HepG2 (cell line): ENCODE results near the gene ABI2. TPM values are rescaled to one million over a fixed set of nuclear protein-coding genes. Genes with fewer than 3 reads are reported as not detected.
A peak's percentile ranks its signal among the peaks of the same experiment; 100 is the strongest.

Source experiments
- CENPBD1 ChIP-seq: sonication (generic); formaldehyde crosslinking; IDR thresholded peaks from 2 replicates; pipeline ENCODE4 v1.8.0; 2022; ENCODE audit warnings: missing genetic modification reagents, low read depth, mild to moderate bottlenecking, borderline replicate concordance
- DBP ChIP-seq: sonication (generic); formaldehyde crosslinking; IDR thresholded peaks from 2 replicates; pipeline ENCODE4 v1.4.0; 2020; ENCODE audit warnings: missing genetic modification reagents; ENCODE audit errors: not compliant biosample characterization
- ELF1 ChIP-seq: sonication (generic); formaldehyde crosslinking; IDR thresholded peaks from 2 replicates; pipeline ENCODE4 v1.4.0; 2020; ENCODE audit warnings: missing genetic modification reagents
- ELF3 ChIP-seq: IDR thresholded peaks from 2 replicates; pipeline ENCODE4 v1.6.1; 2016; ENCODE audit warnings: missing genetic modification reagents, missing compliant biosample characterization
- HDAC2 ChIP-seq: sonication (generic); formaldehyde crosslinking; IDR thresholded peaks from 2 replicates; pipeline ENCODE4 v1.4.0; 2020; ENCODE audit warnings: missing genetic modification reagents
- HNRNPK ChIP-seq: fragments of 200-400 bp; formaldehyde crosslinking; IDR thresholded peaks from 2 replicates; pipeline ENCODE4 v1.6.1; 2018; ENCODE audit warnings: low read length, low read depth, moderate library complexity, mild to moderate bottlenecking; ENCODE audit not compliant: poor library complexity, severe bottlenecking
- KMT2A ChIP-seq: sonication (generic); formaldehyde crosslinking; IDR thresholded peaks from 2 replicates; pipeline ENCODE4 v1.4.0; 2020; ENCODE audit warnings: missing genetic modification reagents
- LCORL ChIP-seq, 2 experiments: fragments of 450-650 bp in 1 of 2; sonication (generic) in 1 of 2; formaldehyde crosslinking in 1 of 2; IDR thresholded peaks; 2 replicates each; pipeline versions ENCODE4 v1.5.0 to v1.6.1; 2017 to 2020; ENCODE audit warnings: antibody characterized with exemption in 1 of 2, missing genetic modification reagents in 1 of 2
- MAFF ChIP-seq: IDR thresholded peaks from 2 replicates; pipeline ENCODE4 v1.6.1; 2011; ENCODE audit warnings: low read depth, low read length, improper control_type of control experiment
- NFATC3 ChIP-seq: sonication (generic); formaldehyde crosslinking; IDR thresholded peaks from 2 replicates; pipeline ENCODE4 v1.5.1; 2020; ENCODE audit warnings: mild to moderate bottlenecking, missing genetic modification reagents
- POLR2AphosphoS5 ChIP-seq: IDR thresholded peaks from 2 replicates; pipeline ENCODE4 v1.6.1; 2012; ENCODE audit warnings: low read depth, low read length
- RARA ChIP-seq: IDR thresholded peaks from 2 replicates; pipeline ENCODE4 v1.6.1; 2016; ENCODE audit warnings: missing genetic modification reagents, missing compliant biosample characterization
- YY1 ChIP-seq: IDR thresholded peaks from 2 replicates; pipeline ENCODE4 v1.6.1; 2011; ENCODE audit warnings: low read length, low read depth, moderate library complexity, mild to moderate bottlenecking; ENCODE audit not compliant: insufficient read depth, insufficient replicate concordance
- ZFP1 ChIP-seq: IDR thresholded peaks from 2 replicates; pipeline ENCODE4 v1.6.1; 2016
- ZNF556 ChIP-seq: sonication (generic); formaldehyde crosslinking; IDR thresholded peaks from 2 replicates; pipeline ENCODE4 v1.4.0; 2020; ENCODE audit warnings: mild to moderate bottlenecking, missing genetic modification reagents, borderline replicate concordance
- ZNF644 ChIP-seq: IDR thresholded peaks from 2 replicates; pipeline ENCODE4 v1.6.1; 2016; ENCODE audit warnings: low read depth
- ZNF766 ChIP-seq: sonication (generic); formaldehyde crosslinking; IDR thresholded peaks from 2 replicates; pipeline ENCODE4 v1.5.0; 2020; ENCODE audit warnings: missing genetic modification reagents, borderline replicate concordance
- ZNF841 ChIP-seq: sonication (generic); formaldehyde crosslinking; IDR thresholded peaks from 2 replicates; pipeline ENCODE4 v1.8.1; 2023; ENCODE audit warnings: missing genetic modification reagents, borderline replicate concordance
- polyA plus RNA-seq, 8 experiments: library from polyadenylated mRNA; depleted of rRNA in 3 of 8; stranded (reverse) in 7 of 8; unstranded in 1 of 8; fragments of >200 nt; fragmentation: Illumina TruSeq in 4 of 8; extraction: Trizol in 4 of 8; gene quantifications; 2 replicates each; pipeline versions ENCODE4 v1.2.1 to v1.2.3, GENCODE V29; 2011 to 2016; ENCODE audit warnings: low read depth in 4 of 8, missing spikeins in 1 of 8, mixed read lengths in 1 of 8; ENCODE audit not compliant: insufficient read depth in 1 of 8
- total RNA-seq, 5 experiments: library from RNA; depleted of rRNA; stranded (reverse); fragments of >200 nt; fragmentation: Illumina TruSeq; extraction: Trizol; gene quantifications; 2 replicates each; pipeline ENCODE4 v1.2.3, GENCODE V29; 2016; ENCODE audit warnings: low read depth in 1 of 5
- TF ChIP-seq, protein P1 (sequence below): sonication (generic); formaldehyde crosslinking; conservative IDR thresholded peaks from 2 replicates; pipeline ENCODE4 v1.8.0; 2022; ENCODE audit warnings: mild to moderate bottlenecking, moderate library complexity, missing genetic modification reagents
- TF ChIP-seq, protein P2 (sequence below): sonication (generic); formaldehyde crosslinking; IDR thresholded peaks from 2 replicates; pipeline ENCODE4 v1.5.1; 2020; ENCODE audit warnings: mild to moderate bottlenecking, missing genetic modification reagents
- TF ChIP-seq, protein P3 (sequence below): sonication (generic); formaldehyde crosslinking; IDR thresholded peaks from 2 replicates; pipeline ENCODE4 v1.4.0; 2020; ENCODE audit warnings: missing genetic modification reagents

The ABI2 gene
- total and polyA plus RNA-seq, 2 of the 13 experiments (the other 11 are each of a cell fraction or from before 2014, with no cell fraction given) = 28.4 to 32.4 TPM

DNA sequence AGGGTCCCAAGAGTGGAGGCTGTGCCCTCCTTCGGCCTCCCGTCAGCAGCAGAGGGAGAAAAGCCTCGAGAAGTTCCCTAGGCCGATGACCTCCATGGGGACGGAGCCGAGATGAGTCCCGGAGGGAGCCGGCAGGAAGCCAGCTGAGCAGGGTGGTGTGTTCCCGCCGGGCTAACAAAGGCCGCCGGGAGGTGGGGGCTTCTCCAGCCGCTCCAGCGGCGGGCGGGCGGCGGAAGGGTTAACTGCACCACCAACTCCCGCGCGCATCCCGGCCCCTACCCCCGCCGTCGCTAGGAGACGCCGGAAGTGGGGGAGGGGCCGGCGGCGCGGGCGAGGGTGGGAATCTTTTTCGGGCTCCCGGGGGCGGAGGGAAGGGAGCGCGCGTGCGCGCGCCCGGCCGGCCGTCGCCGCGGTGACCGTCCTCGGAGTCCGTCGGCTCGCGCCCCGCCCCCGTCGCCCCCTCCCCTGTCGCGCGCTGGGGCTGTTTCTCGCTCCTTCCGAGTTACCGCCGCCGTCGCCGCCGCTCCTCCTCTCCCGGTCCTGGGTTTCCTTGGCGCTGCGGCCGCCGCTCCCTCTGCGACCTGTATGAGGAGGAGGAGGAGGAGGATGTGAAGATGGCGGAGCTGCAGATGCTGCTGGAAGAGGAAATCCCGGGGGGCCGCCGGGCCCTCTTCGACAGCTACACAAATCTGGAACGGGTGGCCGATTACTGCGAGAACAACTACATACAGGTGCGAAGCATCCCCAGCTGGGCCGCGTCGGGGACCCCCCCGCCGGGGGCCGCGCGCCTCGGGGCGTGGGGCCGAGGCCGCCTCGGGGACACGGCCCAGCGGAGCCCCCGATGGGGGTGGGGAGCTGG is at the start of gene ABI2 (continued):
- TF ChIP-seq CENPBD1 (CRISPR knock-in tag) (no peak), LCORL (IDR thresholded peaks at IDR 0.05) (no peak), LCORL (CRISPR knock-in tag; IDR thresholded peaks at IDR 0.05) (peak; percentile 92), MAFF (no peak), NFATC3 (CRISPR knock-in tag) (peak; percentile 61; the same call in 1 of the 2 replicates), YY1 (peak; percentile 73), RARA (CRISPR knock-in tag) (0 out of 2 replicates have a peak, but pooled peaks have one; percentile 19), ZNF766 (CRISPR knock-in tag) (no peak), ELF3 (CRISPR knock-in tag) (peak; percentile 9; the same call in 1 of the 2 replicates), HNRNPK (peak; percentile 90), KMT2A (CRISPR knock-in tag) (peak; percentile 86), DBP (CRISPR knock-in tag) (peak; percentile 35), POLR2AphosphoS5 (peak; percentile 68), ZNF556 (CRISPR knock-in tag) (peak; percentile 95), ELF1 (CRISPR knock-in tag) (peak; percentile 67), ZNF841 (CRISPR knock-in tag) (no peak), ZNF644 (CRISPR knock-in tag) (no peak), ZFP1 (CRISPR knock-in tag) (peak; percentile 76), HDAC2 (CRISPR knock-in tag) (peak; percentile 76)
- TF ChIP-seq, protein P1, sequence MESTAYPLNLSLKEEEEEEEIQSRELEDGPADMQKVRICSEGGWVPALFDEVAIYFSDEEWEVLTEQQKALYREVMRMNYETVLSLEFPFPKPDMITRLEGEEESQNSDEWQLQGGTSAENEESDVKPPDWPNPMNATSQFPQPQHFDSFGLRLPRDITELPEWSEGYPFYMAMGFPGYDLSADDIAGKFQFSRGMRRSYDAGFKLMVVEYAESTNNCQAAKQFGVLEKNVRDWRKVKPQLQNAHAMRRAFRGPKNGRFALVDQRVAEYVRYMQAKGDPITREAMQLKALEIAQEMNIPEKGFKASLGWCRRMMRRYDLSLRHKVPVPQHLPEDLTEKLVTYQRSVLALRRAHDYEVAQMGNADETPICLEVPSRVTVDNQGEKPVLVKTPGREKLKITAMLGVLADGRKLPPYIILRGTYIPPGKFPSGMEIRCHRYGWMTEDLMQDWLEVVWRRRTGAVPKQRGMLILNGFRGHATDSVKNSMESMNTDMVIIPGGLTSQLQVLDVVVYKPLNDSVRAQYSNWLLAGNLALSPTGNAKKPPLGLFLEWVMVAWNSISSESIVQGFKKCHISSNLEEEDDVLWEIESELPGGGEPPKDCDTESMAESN (CRISPR knock-in tag) = 0 out of 2 replicates have a peak, but pooled peaks have one; percentile 16
- TF ChIP-seq, protein P2, sequence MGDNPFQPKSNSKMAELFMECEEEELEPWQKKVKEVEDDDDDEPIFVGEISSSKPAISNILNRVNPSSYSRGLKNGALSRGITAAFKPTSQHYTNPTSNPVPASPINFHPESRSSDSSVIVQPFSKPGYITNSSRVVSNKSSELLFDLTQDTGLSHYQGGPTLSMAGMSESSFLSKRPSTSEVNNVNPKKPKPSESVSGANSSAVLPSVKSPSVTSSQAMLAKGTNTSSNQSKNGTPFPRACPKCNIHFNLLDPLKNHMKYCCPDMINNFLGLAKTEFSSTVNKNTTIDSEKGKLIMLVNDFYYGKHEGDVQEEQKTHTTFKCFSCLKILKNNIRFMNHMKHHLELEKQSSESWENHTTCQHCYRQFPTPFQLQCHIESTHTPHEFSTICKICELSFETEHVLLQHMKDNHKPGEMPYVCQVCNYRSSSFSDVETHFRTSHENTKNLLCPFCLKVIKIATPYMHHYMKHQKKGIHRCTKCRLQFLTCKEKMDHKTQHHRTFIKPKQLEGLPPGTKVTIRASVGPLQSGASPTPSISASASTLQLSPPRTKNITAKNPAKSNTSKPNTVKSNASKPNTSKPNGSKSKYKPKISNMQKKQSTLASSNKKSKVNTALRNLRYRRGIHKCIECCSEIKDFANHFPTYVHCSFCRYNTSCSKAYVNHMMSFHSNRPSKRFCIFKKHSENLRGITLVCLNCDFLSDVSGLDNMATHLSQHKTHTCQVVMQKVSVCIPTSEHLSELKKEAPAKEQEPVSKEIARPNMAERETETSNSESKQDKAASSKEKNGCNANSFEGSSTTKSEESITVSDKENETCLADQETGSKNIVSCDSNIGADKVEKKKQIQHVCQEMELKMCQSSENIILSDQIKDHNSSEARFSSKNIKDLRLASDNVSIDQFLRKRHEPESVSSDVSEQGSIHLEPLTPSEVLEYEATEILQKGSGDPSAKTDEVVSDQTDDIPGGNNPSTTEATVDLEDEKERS = peak; percentile 56; the same call in 1 of the 2 replicates
- TF ChIP-seq, protein P3, sequence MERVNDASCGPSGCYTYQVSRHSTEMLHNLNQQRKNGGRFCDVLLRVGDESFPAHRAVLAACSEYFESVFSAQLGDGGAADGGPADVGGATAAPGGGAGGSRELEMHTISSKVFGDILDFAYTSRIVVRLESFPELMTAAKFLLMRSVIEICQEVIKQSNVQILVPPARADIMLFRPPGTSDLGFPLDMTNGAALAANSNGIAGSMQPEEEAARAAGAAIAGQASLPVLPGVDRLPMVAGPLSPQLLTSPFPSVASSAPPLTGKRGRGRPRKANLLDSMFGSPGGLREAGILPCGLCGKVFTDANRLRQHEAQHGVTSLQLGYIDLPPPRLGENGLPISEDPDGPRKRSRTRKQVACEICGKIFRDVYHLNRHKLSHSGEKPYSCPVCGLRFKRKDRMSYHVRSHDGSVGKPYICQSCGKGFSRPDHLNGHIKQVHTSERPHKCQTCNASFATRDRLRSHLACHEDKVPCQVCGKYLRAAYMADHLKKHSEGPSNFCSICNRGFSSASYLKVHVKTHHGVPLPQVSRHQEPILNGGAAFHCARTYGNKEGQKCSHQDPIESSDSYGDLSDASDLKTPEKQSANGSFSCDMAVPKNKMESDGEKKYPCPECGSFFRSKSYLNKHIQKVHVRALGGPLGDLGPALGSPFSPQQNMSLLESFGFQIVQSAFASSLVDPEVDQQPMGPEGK (CRISPR knock-in tag) = peak; percentile 95
